T-helper 17 cell (primary cell): ENCODE results near the gene SETBP1. TPM values are rescaled to one million over a fixed set of nuclear protein-coding genes. Genes with fewer than 3 reads are reported as not detected.

Source experiments
- ATAC-seq: fragments of 150-1000 bp; cut with Tn5 transposase; 2 replicates; pipeline ENCODE4 v1.10.0; 2021; ENCODE audit warnings: mild to moderate bottlenecking, moderate library complexity
- DNase-seq, 3 donors: peaks; one replicate each; pipeline versions ENCODE4 v3.0.0 to v3.0.0-alpha.2; 2020 to 2021
- H3K9me3 ChIP-seq: one replicate; pipeline ENCODE4 v1.7.0; 2013; ENCODE audit warnings: low read length, mild to moderate bottlenecking; ENCODE audit not compliant: control insufficient read depth, poor library complexity, severe bottlenecking
- H3K27ac Mint-ChIP-seq: one replicate; pipeline ENCODE4 v1.8.0; 2022; ENCODE audit warnings: mild to moderate bottlenecking, moderate library complexity, mixed read lengths
- H3K27me3 Mint-ChIP-seq: one replicate; pipeline ENCODE4 v1.8.0; 2022; ENCODE audit warnings: mixed read lengths
- H3K36me3 Mint-ChIP-seq: one replicate; pipeline ENCODE4 v1.8.0; 2022; ENCODE audit warnings: low read depth, mixed read lengths
- H3K4me1 Mint-ChIP-seq: one replicate; pipeline ENCODE4 v1.8.0; 2022; ENCODE audit warnings: mild to moderate bottlenecking, mixed read lengths
- H3K4me3 Mint-ChIP-seq: one replicate; pipeline ENCODE4 v1.8.0; 2022; ENCODE audit warnings: mild to moderate bottlenecking, moderate library complexity, mixed read lengths
- total RNA-seq, 4 donors: library from RNA in 2 of 4; stranded (reverse) in 2 of 4; gene quantifications; one replicate each; pipeline ENCODE4 v1.2.3 and lab custom pipeline; 2022 to 2026

Gene SETBP1
- total RNA-seq, 2 donors from 2014 or later, result 0.83 to 3.6 TPM

GRCh38 chr18:45068400-45069094 lies 387.9 kb downstream of the SETBP1 start:
- Mint-ChIP-seq H3K36me3 (no peaks in the 10 kb centered on the region), H3K4me1 (no peaks in the 10 kb centered on the region), H3K27ac (no peak overlapping the region), H3K4me3 (no peak overlapping the region), H3K27me3 (peaks cover 5% of the 10 kb centered on the region)
- ATAC-seq (no peak), DNase-seq (no peak)
- no peaks in the 10 kb centered on the region for H3K9me3 ChIP-seq

GRCh38 chr18:45069546-45069945 lies 388.9 kb downstream of the SETBP1 start:
- no peak overlapping the region for H3K4me3 Mint-ChIP-seq
- ATAC-seq, result no peak
- no peak for DNase-seq
- H3K9me3 ChIP-seq, result no peaks in the 10 kb centered on the region
- H3K4me1 Mint-ChIP-seq, result no peaks in the 10 kb centered on the region
- no peaks in the 10 kb centered on the region for H3K36me3 Mint-ChIP-seq
- H3K27ac Mint-ChIP-seq, result no peak overlapping the region
- H3K27me3 Mint-ChIP-seq, result peaks cover 5% of the 10 kb centered on the region

GRCh38 chr18:45071956-45072355 lies 391.3 kb downstream of the SETBP1 start:
- no peaks in the 10 kb centered on the region for H3K36me3 Mint-ChIP-seq
- ATAC-seq (no peak), DNase-seq (no peak)
- no peaks in the 10 kb centered on the region for H3K9me3 ChIP-seq
- no peak overlapping the region for H3K4me3 Mint-ChIP-seq
- H3K4me1 Mint-ChIP-seq, result no peaks in the 10 kb centered on the region
- no peak overlapping the region for H3K27ac Mint-ChIP-seq
- peaks cover 5% of the 10 kb centered on the region for H3K27me3 Mint-ChIP-seq

GRCh38 chr18:45073556-45073955 lies 392.9 kb downstream of the SETBP1 start:
- H3K4me3 Mint-ChIP-seq, result no peak overlapping the region
- no peaks in the 10 kb centered on the region for H3K36me3 Mint-ChIP-seq
- H3K27ac Mint-ChIP-seq, result no peak overlapping the region

GRCh38 chr18:45081566-45082181 lies 401.0 kb downstream of the SETBP1 start:
- DNase-seq (no peak), ATAC-seq (no peak)
- Mint-ChIP-seq H3K36me3 (no peaks in the 10 kb centered on the region), H3K4me3 (no peak overlapping the region), H3K27me3 (peaks cover 32% of the 10 kb centered on the region), H3K27ac (no peak overlapping the region), H3K4me1 (no peaks in the 10 kb centered on the region)
- H3K9me3 ChIP-seq, result no peaks in the 10 kb centered on the region

More at GRCh38 chr18:45073556-45073955, 392.9 kb downstream of the SETBP1 start:
- ATAC-seq, result no peak
- H3K4me1 Mint-ChIP-seq, result no peaks in the 10 kb centered on the region
- H3K9me3 ChIP-seq, result no peaks in the 10 kb centered on the region
- H3K27me3 Mint-ChIP-seq, result peaks cover 5% of the 10 kb centered on the region
- DNase-seq, result no peak

GRCh38 chr18:45083226-45083855 lies 402.7 kb downstream of the SETBP1 start:
- no peak overlapping the region for H3K27ac Mint-ChIP-seq
- H3K36me3 Mint-ChIP-seq, result no peaks in the 10 kb centered on the region
- DNase-seq, result no peak
- H3K9me3 ChIP-seq, result no peaks in the 10 kb centered on the region
- no peaks in the 10 kb centered on the region for H3K4me1 Mint-ChIP-seq
- H3K27me3 Mint-ChIP-seq, result peaks cover 36% of the 10 kb centered on the region
- H3K4me3 Mint-ChIP-seq, result no peak overlapping the region
- ATAC-seq, result no peak

GRCh38 chr18:45084206-45084605 lies 403.5 kb downstream of the SETBP1 start:
- Mint-ChIP-seq H3K4me1 (no peaks in the 10 kb centered on the region), H3K36me3 (no peaks in the 10 kb centered on the region), H3K27me3 (peaks cover 36% of the 10 kb centered on the region), H3K4me3 (no peak overlapping the region), H3K27ac (no peak overlapping the region)
- no peaks in the 10 kb centered on the region for H3K9me3 ChIP-seq
- ATAC-seq (no peak), DNase-seq (no peak)

GRCh38 chr18:45085916-45086624 lies 405.4 kb downstream of the SETBP1 start:
- H3K27ac Mint-ChIP-seq, result no peak overlapping the region
- no peaks in the 10 kb centered on the region for H3K36me3 Mint-ChIP-seq
- peaks cover 36% of the 10 kb centered on the region for H3K27me3 Mint-ChIP-seq
- H3K4me3 Mint-ChIP-seq, result no peak overlapping the region
- ATAC-seq, result no peak
- no peaks in the 10 kb centered on the region for H3K9me3 ChIP-seq
- no peak for DNase-seq
- H3K4me1 Mint-ChIP-seq, result no peaks in the 10 kb centered on the region

- ATAC-seq (no peak), DNase-seq (no peak)
- Mint-ChIP-seq H3K4me1 (no peaks in the 10 kb centered on the region), H3K36me3 (no peaks in the 10 kb centered on the region), H3K27me3 (peaks cover 36% of the 10 kb centered on the region), H3K4me3 (no peak overlapping the region), H3K27ac (no peak overlapping the region)
- H3K9me3 ChIP-seq, result no peaks in the 10 kb centered on the region
These were observed 406.1 kb downstream of the SETBP1 start for GRCh38 chr18:45086777-45087176.

- peaks cover 2% of the 10 kb centered on the region for H3K9me3 ChIP-seq
- Mint-ChIP-seq H3K4me3 (no peak overlapping the region), H3K27me3 (peaks cover 11% of the 10 kb centered on the region), H3K36me3 (no peaks in the 10 kb centered on the region), H3K27ac (no peak overlapping the region), H3K4me1 (no peaks in the 10 kb centered on the region)
- no peak for ATAC-seq
- DNase-seq, result no peak
These were observed 409.9 kb downstream of the SETBP1 start for GRCh38 chr18:45090526-45091140.

GRCh38 chr18:45100321-45101105 lies 419.8 kb downstream of the SETBP1 start:
- H3K36me3 Mint-ChIP-seq, result no peaks in the 10 kb centered on the region
- H3K27me3 Mint-ChIP-seq, result peaks cover 41% of the 10 kb centered on the region
- ATAC-seq, result no peak
- H3K27ac Mint-ChIP-seq, result no peak overlapping the region
- H3K4me3 Mint-ChIP-seq, result no peak overlapping the region
- no peaks in the 10 kb centered on the region for H3K9me3 ChIP-seq
- H3K4me1 Mint-ChIP-seq, result no peaks in the 10 kb centered on the region
- DNase-seq, result no peak

GRCh38 chr18:45102126-45102525 lies 421.4 kb downstream of the SETBP1 start:
- H3K4me1 Mint-ChIP-seq, result no peaks in the 10 kb centered on the region
- H3K4me3 Mint-ChIP-seq, result no peak overlapping the region
- no peaks in the 10 kb centered on the region for H3K9me3 ChIP-seq
- H3K27ac Mint-ChIP-seq, result no peak overlapping the region
- no peaks in the 10 kb centered on the region for H3K36me3 Mint-ChIP-seq
- H3K27me3 Mint-ChIP-seq, result peaks cover 35% of the 10 kb centered on the region
- DNase-seq (no peak), ATAC-seq (no peak)
